Measurements from ENCODE around the gene CRYL1. TPM values are rescaled to one million over a fixed set of nuclear protein-coding genes. Genes with fewer than 3 reads are reported as not detected.
A peak's percentile ranks its signal among the peaks of the same experiment; 100 is the strongest.

The CRYL1 gene
- polyA plus RNA-seq, 1 of the 3 experiments (the other 2 are of a cell fraction), result 34.8 TPM

GRCh38 chr13:20356444-20356843 is 169.2 kb downstream of the CRYL1 start:
- no peaks in the 10 kb centered on the region for H3F3A ChIP-seq (replicated peaks; ENCODE audit: insufficient read depth)
- H3K4me3 ChIP-seq (ENCODE audit: low read depth in 2 of 2, low read length in 1 of 2), result no peak overlapping the region
- H3K4me2 ChIP-seq, result no peak overlapping the region
- H4K20me1 ChIP-seq (ENCODE audit: insufficient read depth), result no peaks in the 10 kb centered on the region
- no peaks in the 10 kb centered on the region for H3K9me2 ChIP-seq
- no peak for DNase-seq
- H3K27me3 ChIP-seq (ENCODE audit: insufficient read depth), result no peaks in the 10 kb centered on the region; the same call in 1 of the 2 replicates
- 14% methylated on average over 7 of the region's 7 CpGs for WGBS (ENCODE audit: low lambda C conversion rate)
- H3K27ac ChIP-seq (ENCODE audit: low read depth in 2 of 2, low read length in 1 of 2), result no peak overlapping the region
- TF ChIP-seq POLR2AphosphoS5 (IDR thresholded peaks at IDR 0.05; ENCODE audit: low read depth, low read length) (peak; percentile 51; the same call in 1 of the 2 replicates), RFX5 (IDR thresholded peaks at IDR 0.05; ENCODE audit: low read length) (no peak), TEAD4 (IDR thresholded peaks at IDR 0.05; ENCODE audit: borderline replicate concordance, insufficient read depth) (0 out of 2 replicates have a peak, but pooled peaks have one; percentile 28), CTCF (IDR thresholded peaks at IDR 0.05) (no peak), NFIC (IDR thresholded peaks at IDR 0.05; ENCODE audit: borderline replicate concordance) (peak; percentile 21; the same call in 1 of the 2 replicates), EZH2phosphoT487 (IDR thresholded peaks at IDR 0.05; ENCODE audit: borderline replicate concordance, low read depth) (no peak), RCOR1 (IDR thresholded peaks at IDR 0.05; ENCODE audit: low read length) (0 out of 2 replicates have a peak, but pooled peaks have one; percentile 19), JUND (IDR thresholded peaks at IDR 0.05) (peak; percentile 27; the same call in 1 of the 2 replicates), PBX3 (IDR thresholded peaks at IDR 0.05) (peak; percentile 81), EP300 (IDR thresholded peaks at IDR 0.05; ENCODE audit: borderline replicate concordance in 1 of 2, low read depth in 1 of 2, low read length in 1 of 2) (0 out of 4 replicates have a peak, but pooled peaks of 1 of the 2 experiments have one; percentile 23), YY1 (IDR thresholded peaks at IDR 0.05; ENCODE audit: low read depth) (no peak), TCF12 (IDR thresholded peaks at IDR 0.05) (peak; percentile 90), MXI1 (IDR thresholded peaks at IDR 0.05; ENCODE audit: low read depth, low read length) (no peak)
- ChIA-PET CTCF (interaction anchor here (0.6 kb wide), 1 partner anchor 27 kb away, joined by 3 read pairs; no protein-coding TSS in a partner anchor), POLR2A (no interaction called here)
- no peaks in the 10 kb centered on the region for H3K36me3 ChIP-seq (replicated peaks in 1 of 2; ENCODE audit: control insufficient read depth in 1 of 2, insufficient read depth in 2 of 2, low read length in 1 of 2)
- H3K9ac ChIP-seq, result no peak overlapping the region
- no peak overlapping the region for H2AFZ ChIP-seq (ENCODE audit: low read depth)
- no peaks in the 10 kb centered on the region for H3K4me1 ChIP-seq (ENCODE audit: control insufficient read depth in 1 of 2, insufficient read depth in 2 of 2, low read depth in 1 of 2, low read length in 1 of 2)
- no peaks in the 10 kb centered on the region for H3K9me3 ChIP-seq
- H3K79me2 ChIP-seq (ENCODE audit: insufficient read depth), result no peaks in the 10 kb centered on the region

- no peak overlapping the region for H3K27ac ChIP-seq (ENCODE audit: low read depth in 2 of 2, low read length in 1 of 2)
- ChIA-PET CTCF (no interaction called here), POLR2A (no interaction called here)
- H3K79me2 ChIP-seq (ENCODE audit: insufficient read depth), result no peaks in the 10 kb centered on the region
- H3K27me3 ChIP-seq (ENCODE audit: insufficient read depth), result no peaks in the 10 kb centered on the region; the same call in 1 of the 2 replicates
- no peak overlapping the region for H3K4me3 ChIP-seq (ENCODE audit: low read depth in 2 of 2, low read length in 1 of 2)
- no peak overlapping the region for H3K9ac ChIP-seq
- H3K9me3 ChIP-seq, result no peaks in the 10 kb centered on the region
- no peaks in the 10 kb centered on the region for H3K4me1 ChIP-seq (ENCODE audit: control insufficient read depth in 1 of 2, insufficient read depth in 2 of 2, low read depth in 1 of 2, low read length in 1 of 2)
- no peaks in the 10 kb centered on the region for H3K9me2 ChIP-seq
- H2AFZ ChIP-seq (ENCODE audit: low read depth), result no peak overlapping the region
- no peak for DNase-seq
- TF ChIP-seq PBX3 (IDR thresholded peaks at IDR 0.05), result no peak
- TF ChIP-seq RXRA (IDR thresholded peaks at IDR 0.05; ENCODE audit: borderline replicate concordance, low read depth), result no peak
- no peak for TF ChIP-seq MEF2A (IDR thresholded peaks at IDR 0.05; ENCODE audit: borderline replicate concordance, low read depth)
- TF ChIP-seq ELF1 (IDR thresholded peaks at IDR 0.05), result no peak
- TF ChIP-seq MXI1 (IDR thresholded peaks at IDR 0.05; ENCODE audit: low read depth, low read length), result no peak
- no peak for TF ChIP-seq JUND (IDR thresholded peaks at IDR 0.05)
- no peaks in the 10 kb centered on the region for H3F3A ChIP-seq (replicated peaks; ENCODE audit: insufficient read depth)
- H4K20me1 ChIP-seq (ENCODE audit: insufficient read depth), result no peaks in the 10 kb centered on the region
- H3K36me3 ChIP-seq (replicated peaks in 1 of 2; ENCODE audit: control insufficient read depth in 1 of 2, insufficient read depth in 2 of 2, low read length in 1 of 2), result no peaks in the 10 kb centered on the region
- H3K4me2 ChIP-seq, result no peak overlapping the region
- WGBS (ENCODE audit: low lambda C conversion rate), result 70% methylated on average over 3 of the region's 3 CpGs
Measured at GRCh38 chr13:20354722-20355121, 170.9 kb downstream of the CRYL1 start.

All from SK-N-SH (cell line).